Measurements from ENCODE around the gene PI16.

Gene PI16

GRCh38 chr6:36924131-36924530 lies 30.4 kb upstream of the PI16 start:
- H3K27ac Mint-ChIP-seq, result no peak overlapping the region

GRCh38 chr6:36924778-36925374 lies 29.7 kb upstream of the PI16 start:
- H3K27ac Mint-ChIP-seq, result no peak overlapping the region
- peaks cover 3% of the 10 kb centered on the region for H3K36me3 Mint-ChIP-seq

More at GRCh38 chr6:36924131-36924530, 30.4 kb upstream of the PI16 start:
- H3K9me3 Mint-ChIP-seq (ENCODE audit: low read depth), result no peaks in the 10 kb centered on the region
- H3K4me1 Mint-ChIP-seq (ENCODE audit: low read depth), result no peaks in the 10 kb centered on the region
- H3K27me3 Mint-ChIP-seq, result no peaks in the 10 kb centered on the region
- no peak overlapping the region for H3K4me3 Mint-ChIP-seq
- peaks cover 6% of the 10 kb centered on the region for H3K36me3 Mint-ChIP-seq

GRCh38 chr6:36925809-36926208 lies 28.7 kb upstream of the PI16 start:
- no peak overlapping the region for H3K4me3 Mint-ChIP-seq
- H3K27me3 Mint-ChIP-seq, result no peaks in the 10 kb centered on the region
- H3K9me3 Mint-ChIP-seq (ENCODE audit: low read depth), result no peaks in the 10 kb centered on the region
- H3K4me1 Mint-ChIP-seq (ENCODE audit: low read depth), result no peaks in the 10 kb centered on the region
- H3K36me3 Mint-ChIP-seq, result peaks cover 3% of the 10 kb centered on the region
- H3K27ac Mint-ChIP-seq, result no peak overlapping the region

More at GRCh38 chr6:36924778-36925374, 29.7 kb upstream of the PI16 start:
- Mint-ChIP-seq H3K9me3 (ENCODE audit: low read depth) (no peaks in the 10 kb centered on the region), H3K4me3 (no peak overlapping the region), H3K4me1 (ENCODE audit: low read depth) (no peaks in the 10 kb centered on the region), H3K27me3 (no peaks in the 10 kb centered on the region)

GRCh38 chr6:36926708-36927513 lies 27.6 kb upstream of the PI16 start:
- H3K4me3 Mint-ChIP-seq, result no peak overlapping the region
- no peaks in the 10 kb centered on the region for H3K27me3 Mint-ChIP-seq
- no peaks in the 10 kb centered on the region for H3K4me1 Mint-ChIP-seq (ENCODE audit: low read depth)
- peaks cover 3% of the 10 kb centered on the region for H3K36me3 Mint-ChIP-seq
- H3K27ac Mint-ChIP-seq, result no peak overlapping the region
- H3K9me3 Mint-ChIP-seq (ENCODE audit: low read depth), result no peaks in the 10 kb centered on the region

GRCh38 chr6:36927691-36928546 lies 26.6 kb upstream of the PI16 start:
- H3K27ac Mint-ChIP-seq, result no peak overlapping the region
- peaks cover 4% of the 10 kb centered on the region for H3K36me3 Mint-ChIP-seq
- H3K9me3 Mint-ChIP-seq (ENCODE audit: low read depth), result no peaks in the 10 kb centered on the region
- no peaks in the 10 kb centered on the region for H3K27me3 Mint-ChIP-seq
- H3K4me1 Mint-ChIP-seq (ENCODE audit: low read depth), result no peaks in the 10 kb centered on the region
- H3K4me3 Mint-ChIP-seq, result no peak overlapping the region

- H3K4me3 Mint-ChIP-seq, result no peak overlapping the region
- H3K4me1 Mint-ChIP-seq (ENCODE audit: low read depth), result no peaks in the 10 kb centered on the region
- no peak overlapping the region for H3K27ac Mint-ChIP-seq
- no peaks in the 10 kb centered on the region for H3K9me3 Mint-ChIP-seq (ENCODE audit: low read depth)
- H3K27me3 Mint-ChIP-seq, result no peaks in the 10 kb centered on the region
- peaks cover 4% of the 10 kb centered on the region for H3K36me3 Mint-ChIP-seq
Measured at GRCh38 chr6:36928547-36928918, 26.0 kb upstream of the PI16 start.

GRCh38 chr6:36929152-36929551 lies 25.4 kb upstream of the PI16 start:
- H3K27me3 Mint-ChIP-seq, result no peaks in the 10 kb centered on the region
- H3K4me1 Mint-ChIP-seq (ENCODE audit: low read depth), result no peaks in the 10 kb centered on the region
- no peak overlapping the region for H3K4me3 Mint-ChIP-seq
- no peak overlapping the region for H3K27ac Mint-ChIP-seq
- H3K9me3 Mint-ChIP-seq (ENCODE audit: low read depth), result no peaks in the 10 kb centered on the region
- peaks cover 4% of the 10 kb centered on the region for H3K36me3 Mint-ChIP-seq

GRCh38 chr6:36929607-36930006 lies 24.9 kb upstream of the PI16 start:
- Mint-ChIP-seq H3K9me3 (ENCODE audit: low read depth) (no peaks in the 10 kb centered on the region), H3K27ac (no peak overlapping the region), H3K4me1 (ENCODE audit: low read depth) (no peaks in the 10 kb centered on the region), H3K36me3 (peaks cover 4% of the 10 kb centered on the region), H3K4me3 (no peak overlapping the region), H3K27me3 (no peaks in the 10 kb centered on the region)

- Mint-ChIP-seq H3K36me3 (peaks cover 4% of the 10 kb centered on the region), H3K9me3 (ENCODE audit: low read depth) (no peaks in the 10 kb centered on the region), H3K4me1 (ENCODE audit: low read depth) (no peaks in the 10 kb centered on the region), H3K4me3 (no peak overlapping the region), H3K27me3 (no peaks in the 10 kb centered on the region), H3K27ac (no peak overlapping the region)
Measured at GRCh38 chr6:36930483-36930882, 24.1 kb upstream of the PI16 start.

GRCh38 chr6:36933102-36933501 lies 21.4 kb upstream of the PI16 start:
- H3K27me3 Mint-ChIP-seq, result no peaks in the 10 kb centered on the region
- no peaks in the 10 kb centered on the region for H3K4me1 Mint-ChIP-seq (ENCODE audit: low read depth)
- H3K4me3 Mint-ChIP-seq, result no peak overlapping the region
- no peaks in the 10 kb centered on the region for H3K9me3 Mint-ChIP-seq (ENCODE audit: low read depth)
- peaks cover 8% of the 10 kb centered on the region for H3K36me3 Mint-ChIP-seq
- no peak overlapping the region for H3K27ac Mint-ChIP-seq

GRCh38 chr6:36933519-36933918 lies 21.0 kb upstream of the PI16 start:
- Mint-ChIP-seq H3K27ac (no peak overlapping the region), H3K4me3 (no peak overlapping the region), H3K36me3 (peaks cover 8% of the 10 kb centered on the region), H3K4me1 (ENCODE audit: low read depth) (no peaks in the 10 kb centered on the region), H3K27me3 (no peaks in the 10 kb centered on the region), H3K9me3 (ENCODE audit: low read depth) (no peaks in the 10 kb centered on the region)

- H3K4me1 Mint-ChIP-seq (ENCODE audit: low read depth), result no peaks in the 10 kb centered on the region
- H3K4me3 Mint-ChIP-seq, result no peak overlapping the region
- no peak overlapping the region for H3K27ac Mint-ChIP-seq
- H3K9me3 Mint-ChIP-seq (ENCODE audit: low read depth), result no peaks in the 10 kb centered on the region
- peaks cover 8% of the 10 kb centered on the region for H3K36me3 Mint-ChIP-seq
- H3K27me3 Mint-ChIP-seq, result no peaks in the 10 kb centered on the region
Measured at GRCh38 chr6:36934901-36935300, 19.6 kb upstream of the PI16 start.

GRCh38 chr6:36936824-36937223 lies 17.7 kb upstream of the PI16 start:
- peaks cover 3% of the 10 kb centered on the region for H3K27me3 Mint-ChIP-seq
- no peaks in the 10 kb centered on the region for H3K9me3 Mint-ChIP-seq (ENCODE audit: low read depth)
- peaks cover 8% of the 10 kb centered on the region for H3K36me3 Mint-ChIP-seq
- no peak overlapping the region for H3K4me3 Mint-ChIP-seq
- no peaks in the 10 kb centered on the region for H3K4me1 Mint-ChIP-seq (ENCODE audit: low read depth)
- H3K27ac Mint-ChIP-seq, result no peak overlapping the region

- Mint-ChIP-seq H3K4me3 (no peak overlapping the region), H3K9me3 (ENCODE audit: low read depth) (no peaks in the 10 kb centered on the region), H3K4me1 (ENCODE audit: low read depth) (no peaks in the 10 kb centered on the region), H3K36me3 (peaks cover 4% of the 10 kb centered on the region), H3K27me3 (peaks cover 3% of the 10 kb centered on the region), H3K27ac (no peak overlapping the region)
Measured at GRCh38 chr6:36937896-36938295, 16.6 kb upstream of the PI16 start.

GRCh38 chr6:36938536-36938935 lies 16.0 kb upstream of the PI16 start:
- Mint-ChIP-seq H3K4me1 (ENCODE audit: low read depth) (no peaks in the 10 kb centered on the region), H3K4me3 (no peak overlapping the region), H3K9me3 (ENCODE audit: low read depth) (no peaks in the 10 kb centered on the region), H3K27me3 (peaks cover 3% of the 10 kb centered on the region), H3K27ac (no peak overlapping the region), H3K36me3 (peaks cover 6% of the 10 kb centered on the region)
